GM18951 (cell line): ENCODE data around the gene SYNGR4.
"Not testable (repeated sequence)": the region's sequence is repeated elsewhere in the genome, so short reads cannot be mapped to it uniquely, and the experiment has no call there.

Experiments
- POLR2A ChIP-seq: IDR thresholded peaks from 4 replicates; pipeline ENCODE4 v1.6.1; 2011; ENCODE audit warnings: mild to moderate bottlenecking; ENCODE audit not compliant: insufficient read length, insufficient read depth; ENCODE audit errors: extremely low read depth
- in situ Hi-C: fragments of 300-500 bp; cut with MboI; formaldehyde crosslinking; loops from one replicate; pipeline ENCODE4 v1.12.0; 2022; ENCODE audit warnings: low sequenced_read_pairs, mixed read lengths, inconsistent platforms; ENCODE audit not compliant: unreplicated experiment

Gene SYNGR4

GRCh38 chr19:48370955-48371354, 6.8 kb downstream of the SYNGR4 start:
- TF ChIP-seq POLR2A = no peak
- in situ Hi-C loops = no loop called here

- no peak for TF ChIP-seq POLR2A
- in situ Hi-C loops = no loop called here
Measured at GRCh38 chr19:48371367-48371766, 7.2 kb downstream of the SYNGR4 start.

- in situ Hi-C loops = not testable (repeated sequence)
Measured at GRCh38 chr19:48371771-48372170, 7.6 kb downstream of the SYNGR4 start.

- TF ChIP-seq POLR2A = no peak
- in situ Hi-C loops = no loop called here
Measured at GRCh38 chr19:48372904-48373303, 8.7 kb downstream of the SYNGR4 start.

- no peak for TF ChIP-seq POLR2A
- in situ Hi-C loops = no loop called here
Measured at GRCh38 chr19:48373567-48373966, 9.4 kb downstream of the SYNGR4 start.

DNA sequence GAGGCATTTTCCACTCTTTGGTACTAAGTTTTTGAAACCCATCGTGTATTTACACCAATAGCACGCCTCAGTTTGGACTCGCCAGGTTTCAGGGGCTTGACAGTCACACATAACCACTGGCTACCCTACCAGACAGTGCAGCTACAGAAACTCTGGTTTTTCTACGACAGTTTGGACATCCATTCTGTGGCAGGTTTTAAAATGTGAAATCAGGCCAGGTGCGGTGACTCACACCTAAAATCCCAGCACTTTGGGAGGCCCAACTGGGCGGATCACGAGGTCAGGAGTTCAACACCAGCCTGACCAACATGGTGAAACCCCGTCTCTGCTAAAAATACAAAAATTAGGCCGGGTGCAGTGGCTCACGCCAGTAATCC, 14.0 kb downstream of the SYNGR4 start:
- in situ Hi-C loops = no loop called here
- TF ChIP-seq POLR2A = no peak

DNA sequence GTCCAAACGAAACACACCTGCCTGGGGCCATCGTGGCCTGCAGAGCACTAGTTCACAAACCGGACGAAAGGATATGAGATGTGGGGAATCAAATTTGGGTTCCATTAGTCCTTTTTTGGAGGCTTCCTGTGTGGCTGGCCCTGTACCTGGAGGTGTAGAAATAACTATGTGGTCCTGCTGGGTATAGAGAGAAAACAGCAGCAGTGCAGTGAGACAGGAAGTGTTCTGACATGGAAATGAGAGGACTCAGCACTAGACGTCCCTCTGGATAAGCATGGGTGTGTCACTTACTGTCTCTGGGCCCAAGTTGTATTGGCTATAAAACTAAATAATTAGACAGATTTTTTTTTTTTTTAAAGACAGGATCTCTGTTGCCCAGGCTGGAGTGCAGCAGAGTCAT, 14.9 kb downstream of the SYNGR4 start:
- no peak for TF ChIP-seq POLR2A
- in situ Hi-C loops = no loop called here

DNA sequence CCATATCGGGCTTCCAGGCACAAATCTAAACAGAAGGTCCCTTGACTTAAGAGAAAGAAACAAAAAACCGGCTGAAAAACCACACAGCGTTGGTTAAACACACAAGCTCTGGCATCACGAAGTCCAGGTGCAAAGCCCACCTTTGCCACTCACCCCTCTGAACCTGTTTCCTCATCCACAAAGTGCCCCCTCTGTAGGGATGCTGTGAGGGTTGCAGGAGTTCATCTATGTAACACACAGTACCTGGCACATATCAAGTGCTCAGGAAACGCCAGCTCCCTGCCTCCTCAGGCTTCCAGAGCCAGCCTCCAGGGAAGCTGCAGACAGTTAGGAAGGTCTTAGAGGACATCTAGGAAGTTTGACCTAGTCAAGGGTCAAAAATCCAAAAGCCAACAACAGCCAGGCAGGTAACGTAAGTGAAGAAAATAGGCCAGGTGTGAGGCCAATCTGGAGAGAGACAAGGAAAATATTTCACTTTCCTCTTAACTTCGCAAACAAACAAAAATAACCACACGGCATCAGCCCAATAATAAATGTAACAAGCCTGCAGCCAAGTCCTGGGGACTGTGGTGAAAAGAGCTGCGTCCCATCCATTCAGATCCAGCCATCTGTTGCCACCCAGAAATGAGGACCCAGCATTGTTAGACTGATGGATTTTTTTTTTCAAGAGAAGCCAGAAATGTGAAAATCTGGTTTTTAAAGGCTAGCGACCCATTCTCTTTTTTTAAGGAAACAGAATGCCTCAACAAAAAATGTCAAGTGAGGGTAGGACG, 17.2 kb downstream of the SYNGR4 start:
- in situ Hi-C loops = no loop called here
- no peak for TF ChIP-seq POLR2A

DNA sequence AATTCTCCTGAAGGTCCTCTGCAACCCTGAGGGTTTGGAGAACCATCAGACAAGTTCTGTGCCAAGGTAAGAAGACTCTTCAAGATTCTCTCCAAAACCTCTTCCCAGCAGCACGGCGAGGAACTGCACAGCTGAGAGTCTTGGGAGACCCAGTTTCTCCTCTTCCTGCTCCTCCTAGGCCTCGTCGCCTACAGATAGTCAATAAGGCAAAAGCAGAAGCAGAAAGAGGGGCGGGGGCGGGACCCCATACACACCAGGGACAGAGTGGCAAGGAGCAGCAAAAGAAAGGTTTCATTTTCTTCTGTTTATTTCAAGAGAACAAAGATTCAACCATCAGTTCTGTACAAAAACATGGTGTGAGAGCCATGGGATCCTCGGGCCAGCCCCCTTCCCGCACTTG, 18.1 kb downstream of the SYNGR4 start:
- no peak for TF ChIP-seq POLR2A
- in situ Hi-C loops = no loop called here

- in situ Hi-C loops = no loop called here
- no peak for TF ChIP-seq POLR2A
Measured at GRCh38 chr19:48385461-48386087, 21.4 kb downstream of the SYNGR4 start.

GRCh38 chr19:48386981-48387380, 22.8 kb downstream of the SYNGR4 start:
- in situ Hi-C loops = no loop called here
- TF ChIP-seq POLR2A = no peak

GRCh38 chr19:48390188-48391099, 26.3 kb downstream of the SYNGR4 start:
- peak; percentile 25 for TF ChIP-seq POLR2A
- in situ Hi-C loops = no loop called here
